ENCODE results near the gene TNFRSF14. TPM values are rescaled to one million over a fixed set of nuclear protein-coding genes. Genes with fewer than 3 reads are reported as not detected.

The TNFRSF14 gene
- total and polyA plus RNA-seq, 9 donors, result 11.0 to 33.8 (median 15.2) TPM

Other genes with a start within 250 kb of the TNFRSF14 start
- 8.0 TPM for gene MORN1, start 164.8 kb upstream of the TNFRSF14 start, total RNA-seq
- gene MORN1, start 164.8 kb upstream of the TNFRSF14 start, polyA plus RNA-seq (ENCODE audit: insufficient read depth in 1 of 8, insufficient read length in 8 of 8, low replicate concordance in 1 of 8), result 1 to 10 TPM; 4.3 to 9.3 (median 7.1) TPM
- 57.5 TPM for gene RER1, start 164.5 kb upstream of the TNFRSF14 start, total RNA-seq
- gene RER1, start 164.5 kb upstream of the TNFRSF14 start, polyA plus RNA-seq (ENCODE audit: insufficient read depth in 1 of 8, insufficient read length in 8 of 8, low replicate concordance in 1 of 8), result 10 to 100 TPM; 66.7 to 86.6 (median 72.1) TPM
- 18.3 TPM for gene PEX10, start 143.8 kb upstream of the TNFRSF14 start, total RNA-seq
- 10 to 100 TPM; 16.3 to 20.6 (median 19.1) TPM for gene PEX10, start 143.8 kb upstream of the TNFRSF14 start, polyA plus RNA-seq (ENCODE audit: insufficient read depth in 1 of 8, insufficient read length in 8 of 8, low replicate concordance in 1 of 8)
- 0.35 TPM for gene PLCH2, start 80.1 kb upstream of the TNFRSF14 start, total RNA-seq
- gene PLCH2, start 80.1 kb upstream of the TNFRSF14 start, polyA plus RNA-seq (ENCODE audit: insufficient read depth in 1 of 8, insufficient read length in 8 of 8, low replicate concordance in 1 of 8), result 1 to 10 TPM in 3 of 8 donors, under 1 TPM in 5; 0.41 to 3.4 (median 0.86) TPM
- gene PANK4, start 29.8 kb upstream of the TNFRSF14 start, total RNA-seq, result 19.7 TPM
- 10 to 100 TPM; 20.3 to 30.2 (median 23.7) TPM for gene PANK4, start 29.8 kb upstream of the TNFRSF14 start, polyA plus RNA-seq (ENCODE audit: insufficient read depth in 1 of 8, insufficient read length in 8 of 8, low replicate concordance in 1 of 8)
- gene HES5, start 26.1 kb upstream of the TNFRSF14 start, total RNA-seq, result 0.80 TPM
- gene HES5, start 26.1 kb upstream of the TNFRSF14 start, polyA plus RNA-seq (ENCODE audit: insufficient read depth in 1 of 8, insufficient read length in 8 of 8, low replicate concordance in 1 of 8), result 1 to 10 TPM in 1 of 8 donors, under 1 TPM in 6, not detected in 1; 0.29 to 1.1 (median 0.34) TPM
- gene PRXL2B, start 30.4 kb downstream of the TNFRSF14 start, total RNA-seq, result 8.9 TPM
- gene PRXL2B, start 30.4 kb downstream of the TNFRSF14 start, polyA plus RNA-seq (ENCODE audit: insufficient read depth in 1 of 8, insufficient read length in 8 of 8, low replicate concordance in 1 of 8), result 10 to 100 TPM; 20.8 to 32.4 (median 24.3) TPM
- gene MMEL1, start 76.6 kb downstream of the TNFRSF14 start, total RNA-seq, result 0.31 TPM
- gene MMEL1, start 76.6 kb downstream of the TNFRSF14 start, polyA plus RNA-seq (ENCODE audit: insufficient read depth in 1 of 8, insufficient read length in 8 of 8, low replicate concordance in 1 of 8), result 1 to 10 TPM in 3 of 8 donors, under 1 TPM in 5; 0.29 to 1.2 (median 0.66) TPM
- 0.22 TPM for gene TTC34, start 245.3 kb downstream of the TNFRSF14 start, total RNA-seq
- under 1 TPM; 0.07 to 0.50 (median 0.21) TPM for gene TTC34, start 245.3 kb downstream of the TNFRSF14 start, polyA plus RNA-seq (ENCODE audit: insufficient read depth in 1 of 8, insufficient read length in 8 of 8, low replicate concordance in 1 of 8)

Data from muscle of leg (tissue), 9 donors.